ENCODE results near the gene KCNH5. TPM values are rescaled to one million over a fixed set of nuclear protein-coding genes. Genes with fewer than 3 reads are reported as not detected.

KCNH5 gene
- total RNA-seq, 1 donor from 2014 or later, result not detected

DNA sequence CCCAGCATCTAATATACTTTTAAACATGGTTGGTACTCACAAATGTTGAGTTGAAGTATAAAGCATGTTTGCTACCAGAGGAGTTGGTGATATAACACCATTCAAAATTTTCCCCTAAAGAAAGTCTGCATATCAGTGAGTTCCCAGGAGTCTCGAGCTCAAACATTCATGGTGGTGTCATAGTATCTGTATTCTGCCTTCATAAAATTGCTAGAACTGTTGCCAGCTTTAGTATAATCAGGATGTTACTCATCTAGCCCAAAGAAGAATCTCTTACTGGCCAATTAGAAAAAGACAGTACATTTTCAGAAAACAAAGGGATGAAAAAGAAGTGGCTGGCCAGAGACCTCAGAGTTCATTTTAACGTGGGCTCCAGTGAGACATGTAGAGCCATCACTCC lies 374.7 kb downstream of the KCNH5 start:
- Histone ChIP-seq H3K4me3 (no peak overlapping the region), H3K27me3 (ENCODE audit: low read depth) (no peaks in the 10 kb centered on the region), H3K36me3 (no peaks in the 10 kb centered on the region), H3K9me3 (replicated peaks) (no peaks in the 10 kb centered on the region), H3K4me1 (no peaks in the 10 kb centered on the region), H3K27ac (replicated peaks) (no peak overlapping the region)
- no peak for DNase-seq
- TF ChIP-seq, protein P1, sequence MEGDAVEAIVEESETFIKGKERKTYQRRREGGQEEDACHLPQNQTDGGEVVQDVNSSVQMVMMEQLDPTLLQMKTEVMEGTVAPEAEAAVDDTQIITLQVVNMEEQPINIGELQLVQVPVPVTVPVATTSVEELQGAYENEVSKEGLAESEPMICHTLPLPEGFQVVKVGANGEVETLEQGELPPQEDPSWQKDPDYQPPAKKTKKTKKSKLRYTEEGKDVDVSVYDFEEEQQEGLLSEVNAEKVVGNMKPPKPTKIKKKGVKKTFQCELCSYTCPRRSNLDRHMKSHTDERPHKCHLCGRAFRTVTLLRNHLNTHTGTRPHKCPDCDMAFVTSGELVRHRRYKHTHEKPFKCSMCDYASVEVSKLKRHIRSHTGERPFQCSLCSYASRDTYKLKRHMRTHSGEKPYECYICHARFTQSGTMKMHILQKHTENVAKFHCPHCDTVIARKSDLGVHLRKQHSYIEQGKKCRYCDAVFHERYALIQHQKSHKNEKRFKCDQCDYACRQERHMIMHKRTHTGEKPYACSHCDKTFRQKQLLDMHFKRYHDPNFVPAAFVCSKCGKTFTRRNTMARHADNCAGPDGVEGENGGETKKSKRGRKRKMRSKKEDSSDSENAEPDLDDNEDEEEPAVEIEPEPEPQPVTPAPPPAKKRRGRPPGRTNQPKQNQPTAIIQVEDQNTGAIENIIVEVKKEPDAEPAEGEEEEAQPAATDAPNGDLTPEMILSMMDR (IDR thresholded peaks at IDR 0.05; ENCODE audit: borderline replicate concordance), result no peak
- intact Hi-C loops (cut with micrococcal nuclease), result no loop called here

DNA sequence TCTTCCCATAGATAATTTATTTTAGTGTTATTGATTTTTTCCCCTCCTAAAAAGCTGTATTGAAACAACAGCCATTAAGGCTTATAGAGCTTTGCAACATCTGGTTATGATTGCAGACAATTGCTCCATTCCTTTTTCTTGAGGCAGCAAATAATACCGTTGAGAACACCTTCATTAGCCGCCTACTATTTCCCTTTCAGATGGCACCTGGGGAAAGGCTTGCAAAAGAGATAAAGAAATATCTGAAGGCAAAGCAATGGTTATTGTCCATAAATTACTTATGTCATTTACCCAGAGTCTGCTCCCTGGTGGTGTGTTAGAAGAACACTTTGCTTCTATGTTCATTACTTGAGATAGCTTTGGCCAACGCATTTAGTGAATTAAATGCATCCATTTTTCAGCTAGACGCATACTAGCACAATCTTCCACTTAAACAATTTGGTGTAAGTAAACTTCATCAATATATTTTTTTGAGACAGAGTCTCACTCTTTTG lies 377.8 kb downstream of the KCNH5 start:
- TF ChIP-seq, protein P1 (IDR thresholded peaks at IDR 0.05; ENCODE audit: borderline replicate concordance), result no peak
- no peak overlapping the region for H3K4me3 ChIP-seq
- no peaks in the 10 kb centered on the region for H3K4me1 ChIP-seq
- no peak for DNase-seq
- intact Hi-C loops (cut with micrococcal nuclease), result no loop called here
- H3K27ac ChIP-seq (replicated peaks), result no peak overlapping the region
- H3K27me3 ChIP-seq (ENCODE audit: low read depth), result no peaks in the 10 kb centered on the region
- H3K9me3 ChIP-seq (replicated peaks), result no peaks in the 10 kb centered on the region
- H3K36me3 ChIP-seq, result no peaks in the 10 kb centered on the region

DNA sequence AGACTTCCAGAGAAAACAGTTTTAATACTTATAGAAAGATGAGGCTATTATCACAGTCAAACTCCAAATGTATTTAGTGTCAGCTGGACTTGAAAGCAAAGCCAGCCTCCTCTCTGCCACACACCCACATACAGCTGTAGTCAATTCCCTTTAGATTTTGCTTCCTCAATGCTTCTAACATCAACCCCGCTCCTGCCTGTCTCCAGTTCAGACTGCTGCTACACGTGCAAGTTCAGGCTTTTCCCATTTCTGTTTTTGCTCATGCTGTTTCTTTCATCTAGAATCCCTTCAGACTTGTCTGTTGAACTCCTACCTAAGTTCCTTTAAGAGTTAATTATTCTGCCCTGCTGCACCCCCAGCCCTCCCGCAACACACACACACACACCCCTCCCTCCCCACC lies 380.0 kb downstream of the KCNH5 start:
- DNase-seq, result no peak
- no peak overlapping the region for H3K27ac ChIP-seq (replicated peaks)
- no peaks in the 10 kb centered on the region for H3K27me3 ChIP-seq (ENCODE audit: low read depth)
- H3K4me3 ChIP-seq, result no peak overlapping the region
- no peaks in the 10 kb centered on the region for H3K4me1 ChIP-seq
- H3K36me3 ChIP-seq, result no peaks in the 10 kb centered on the region
- TF ChIP-seq, protein P1 (IDR thresholded peaks at IDR 0.05; ENCODE audit: borderline replicate concordance), result no peak
- intact Hi-C loops (cut with micrococcal nuclease), result no loop called here
- H3K9me3 ChIP-seq (replicated peaks), result peaks cover 12% of the 10 kb centered on the region

DNA sequence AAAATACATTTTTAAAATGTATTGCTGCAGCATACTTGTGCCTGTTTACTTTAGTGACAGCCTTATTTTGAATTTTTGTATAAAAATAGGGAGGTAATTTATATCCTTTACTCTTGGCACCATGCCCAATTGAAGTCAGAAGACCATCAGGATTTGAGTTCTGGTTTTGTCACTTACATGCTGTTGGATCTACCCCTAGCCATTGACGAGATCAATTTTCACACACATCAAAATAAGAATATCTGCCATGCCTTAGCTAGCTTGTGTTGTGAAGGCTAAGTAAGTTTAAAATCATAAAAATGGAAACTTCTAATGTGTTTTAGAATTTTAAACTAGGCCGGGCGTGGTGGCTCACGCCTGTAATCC lies 381.8 kb downstream of the KCNH5 start:
- TF ChIP-seq, protein P1 (IDR thresholded peaks at IDR 0.05; ENCODE audit: borderline replicate concordance), result no peak
- H3K9me3 ChIP-seq (replicated peaks), result peaks cover 12% of the 10 kb centered on the region
- H3K27ac ChIP-seq (replicated peaks), result no peak overlapping the region
- H3K27me3 ChIP-seq (ENCODE audit: low read depth), result no peaks in the 10 kb centered on the region
- intact Hi-C loops (cut with micrococcal nuclease), result no loop called here
- no peak overlapping the region for H3K4me3 ChIP-seq
- no peak for DNase-seq
- H3K36me3 ChIP-seq, result no peaks in the 10 kb centered on the region
- no peaks in the 10 kb centered on the region for H3K4me1 ChIP-seq

DNA sequence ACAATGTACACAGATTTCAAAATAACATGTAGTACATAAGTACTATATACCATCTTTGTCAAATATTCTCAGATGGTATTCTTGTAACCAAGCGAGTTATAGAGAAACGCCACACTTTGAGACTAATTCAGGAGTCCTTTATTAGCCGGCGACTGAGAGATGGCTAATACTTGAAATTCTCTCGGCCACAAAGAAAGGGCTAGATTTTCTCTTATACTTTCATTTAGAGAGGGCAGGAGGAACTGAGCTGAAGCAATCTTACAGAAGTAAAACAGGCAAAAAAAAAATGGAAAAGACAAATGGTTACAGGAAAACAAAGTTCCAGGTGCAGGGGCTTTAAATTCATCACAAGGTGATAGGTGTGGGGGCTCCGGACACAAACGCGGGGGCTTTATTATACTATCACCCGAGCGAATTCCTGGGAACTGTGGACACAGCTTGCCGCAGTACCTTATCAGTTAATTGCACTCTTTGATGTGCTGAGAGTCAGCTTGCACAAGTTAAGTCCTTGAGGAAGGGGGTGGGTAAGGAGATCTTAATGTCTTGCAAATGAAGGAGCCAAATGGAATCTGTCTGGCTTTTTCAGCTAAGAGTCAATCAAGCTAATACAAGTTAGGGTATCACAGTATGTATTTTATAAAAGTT lies 382.3 kb downstream of the KCNH5 start:
- no peak for DNase-seq
- no peak overlapping the region for H3K4me3 ChIP-seq
- H3K27me3 ChIP-seq (ENCODE audit: low read depth), result no peaks in the 10 kb centered on the region
- no peaks in the 10 kb centered on the region for H3K36me3 ChIP-seq
- intact Hi-C loops (cut with micrococcal nuclease), result no loop called here
- H3K9me3 ChIP-seq (replicated peaks), result peaks cover 12% of the 10 kb centered on the region
- H3K27ac ChIP-seq (replicated peaks), result no peak overlapping the region
- no peaks in the 10 kb centered on the region for H3K4me1 ChIP-seq
- TF ChIP-seq, protein P1 (IDR thresholded peaks at IDR 0.05; ENCODE audit: borderline replicate concordance), result no peak

Measured in left ventricle myocardium inferior (tissue), 1 donor.